Measurements from ENCODE around the gene CADPS2.

The CADPS2 gene

DNA sequence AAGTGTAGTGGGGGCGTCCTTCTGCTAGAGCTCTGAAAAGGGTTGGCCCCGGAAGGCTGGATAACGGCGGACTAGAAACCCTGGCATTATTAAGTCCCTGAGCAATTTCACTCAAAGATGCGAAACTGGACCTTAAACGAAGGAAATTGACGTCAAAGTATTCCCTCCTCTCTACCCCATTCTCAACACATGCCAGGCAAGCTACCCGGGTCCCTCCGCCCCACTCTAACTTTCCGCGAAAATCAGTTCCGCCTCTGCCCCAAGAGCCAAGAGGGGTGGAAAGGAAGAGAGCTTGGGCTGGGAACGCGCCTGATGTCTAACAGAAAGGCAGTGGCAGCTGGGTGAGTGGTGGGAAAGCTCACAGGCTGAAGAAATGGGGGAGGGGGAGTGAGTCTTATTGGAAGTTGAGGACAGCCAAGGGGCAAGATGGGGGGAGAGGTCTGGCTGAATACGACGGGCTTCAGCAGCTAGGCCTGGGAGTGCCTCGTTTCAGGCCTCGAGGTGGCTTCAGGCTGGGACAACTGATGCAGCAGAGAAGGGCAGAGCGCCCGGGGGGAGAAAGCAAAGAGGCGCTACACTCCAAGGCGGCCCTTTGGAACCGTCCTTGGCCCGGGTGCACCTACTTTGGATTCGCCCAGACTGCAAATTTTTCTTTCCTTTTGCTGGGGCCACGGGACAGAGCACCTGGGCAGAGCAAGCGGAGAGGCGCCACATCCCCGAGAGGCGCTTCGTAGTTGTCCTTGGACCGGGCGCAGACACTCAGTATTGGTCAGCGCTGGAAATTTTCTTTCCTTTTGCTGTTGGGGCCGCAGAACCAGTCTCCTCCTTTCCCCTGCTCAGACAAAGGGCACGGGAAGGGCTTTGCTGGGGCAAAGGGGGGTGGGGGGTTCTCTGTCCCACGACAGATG is 579.7 kb downstream of the CADPS2 start:
- TF ChIP-seq CTCF (IDR thresholded peaks at IDR 0.05; ENCODE audit: extremely low read depth, insufficient read depth, missing control alignments): no peak
- no peak for DNase-seq (ENCODE audit: low spot score)
- in situ Hi-C loops (cut with MboI; ENCODE audit: low pct_unique_long_range_greater_than_20kb, low sequenced_read_pairs, unreplicated experiment): no loop called here

DNA sequence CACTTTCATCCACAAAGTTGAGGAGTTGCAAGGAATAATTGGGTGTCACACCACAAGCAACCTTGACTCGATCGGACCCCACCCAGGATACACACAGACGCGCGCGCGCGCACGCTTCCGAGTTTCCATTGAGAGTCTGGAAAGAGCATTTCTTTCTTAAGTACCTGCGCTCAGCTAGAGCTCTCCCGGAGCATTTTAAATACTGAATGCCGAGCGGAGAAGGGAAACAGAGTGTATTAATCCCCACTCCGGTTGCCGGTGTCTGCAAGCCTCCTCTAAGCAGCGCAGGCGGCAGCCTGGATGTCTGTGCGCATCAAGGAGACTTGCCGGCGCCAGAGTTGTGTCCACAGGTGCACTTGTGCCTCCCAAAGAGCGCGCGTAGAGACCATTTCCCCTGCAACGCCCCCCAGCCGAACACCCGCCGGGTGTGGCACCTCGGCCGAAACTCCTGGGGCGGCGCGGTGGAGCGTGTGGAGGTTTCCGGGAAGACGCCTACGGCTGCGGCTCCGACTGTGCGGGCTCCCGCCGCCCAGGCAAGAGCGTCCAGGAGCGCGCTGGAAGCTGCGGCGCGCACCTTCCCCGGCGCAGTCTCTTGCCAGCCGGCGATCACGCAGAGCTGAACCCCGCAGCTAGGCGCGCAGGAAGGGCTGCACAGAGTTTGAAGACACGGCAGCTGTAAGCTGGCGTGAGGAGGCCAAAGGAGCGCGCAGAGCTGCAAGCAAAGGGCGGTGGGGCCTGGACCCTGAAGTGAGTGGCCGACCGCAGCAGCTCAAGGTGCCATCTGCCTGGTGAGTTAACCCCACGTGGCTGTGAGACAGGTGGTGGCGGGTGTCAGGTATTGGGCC is 580.6 kb downstream of the CADPS2 start:
- no peak for DNase-seq (ENCODE audit: low spot score)
- no peak for TF ChIP-seq CTCF (IDR thresholded peaks at IDR 0.05; ENCODE audit: extremely low read depth, insufficient read depth, missing control alignments)
- in situ Hi-C loops (cut with MboI; ENCODE audit: low pct_unique_long_range_greater_than_20kb, low sequenced_read_pairs, unreplicated experiment): no loop called here

- no peak for DNase-seq (ENCODE audit: low spot score)
- in situ Hi-C loops (cut with MboI; ENCODE audit: low pct_unique_long_range_greater_than_20kb, low sequenced_read_pairs, unreplicated experiment): no loop called here
- no peak for TF ChIP-seq CTCF (IDR thresholded peaks at IDR 0.05; ENCODE audit: extremely low read depth, insufficient read depth, missing control alignments)
These were observed 581.3 kb downstream of the CADPS2 start for GRCh38 chr7:122304996-122305421.

- in situ Hi-C loops (cut with MboI; ENCODE audit: low pct_unique_long_range_greater_than_20kb, low sequenced_read_pairs, unreplicated experiment): no loop called here
- DNase-seq (ENCODE audit: low spot score): no peak
- no peak for TF ChIP-seq CTCF (IDR thresholded peaks at IDR 0.05; ENCODE audit: extremely low read depth, insufficient read depth, missing control alignments)
These were observed 581.8 kb downstream of the CADPS2 start, which contains the start of gene FEZF1 for GRCh38 chr7:122304319-122304975. Gene FEZF1, minus strand, starts transcription at chr7:122304750. Its CDS starts 313 bp downstream, at chr7:122304437.

GRCh38 chr7:122303531-122304318 is 582.5 kb downstream of the CADPS2 start:
- no peak for DNase-seq (ENCODE audit: low spot score)
- in situ Hi-C loops (cut with MboI; ENCODE audit: low pct_unique_long_range_greater_than_20kb, low sequenced_read_pairs, unreplicated experiment): no loop called here
- no peak for TF ChIP-seq CTCF (IDR thresholded peaks at IDR 0.05; ENCODE audit: extremely low read depth, insufficient read depth, missing control alignments)
